Mesenteric fat pad (tissue), 1 donor: Measurements from ENCODE around the gene NYAP2. TPM values are rescaled to one million over a fixed set of nuclear protein-coding genes. Genes with fewer than 3 reads are reported as not detected.

ENCODE experiments used
- DNase-seq: peaks from one replicate; pipeline ENCODE4 v3.0.0-alpha.2; 2020; ENCODE audit warnings: low spot score
- total RNA-seq: library from RNA; stranded (reverse); fragmentation: NEBNext Ultra II Directional; extraction: Animal tissue kit (Norgen Biotek cat#: 25700); gene quantifications from one replicate; pipeline ENCODE4 v1.2.1, GENCODE V29; 2021
- donor health status: DM: yes; HTN: yes; CAD: no.

Gene NYAP2
- total RNA-seq, 1 donor from 2014 or later, result not detected

DNA sequence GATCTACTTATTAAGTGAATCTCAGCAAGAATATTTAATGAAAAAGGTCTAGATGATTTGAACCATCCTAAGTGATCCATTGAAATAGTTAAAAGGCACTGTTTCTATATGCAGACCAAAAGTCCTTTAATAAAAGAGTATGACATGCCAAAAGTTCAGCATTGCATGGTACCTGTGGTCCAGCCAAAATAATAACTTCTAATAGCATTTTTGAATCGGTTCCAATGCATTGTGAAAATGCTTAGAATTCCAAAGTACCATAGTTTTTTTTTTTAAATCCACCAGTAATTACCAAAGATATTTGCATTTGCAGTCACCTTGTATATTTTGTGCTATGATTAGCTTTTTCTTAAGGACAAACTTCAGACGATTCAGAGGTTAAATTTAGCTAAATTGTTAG is 79.9 kb downstream of the NYAP2 start:
- DNase-seq, result no peak

- no peak for DNase-seq
Observed at GRCh38 chr2:225484751-225485150, 85.2 kb downstream of the NYAP2 start.

- DNase-seq, result no peak
Observed at GRCh38 chr2:225486236-225486635, 86.7 kb downstream of the NYAP2 start.

DNA sequence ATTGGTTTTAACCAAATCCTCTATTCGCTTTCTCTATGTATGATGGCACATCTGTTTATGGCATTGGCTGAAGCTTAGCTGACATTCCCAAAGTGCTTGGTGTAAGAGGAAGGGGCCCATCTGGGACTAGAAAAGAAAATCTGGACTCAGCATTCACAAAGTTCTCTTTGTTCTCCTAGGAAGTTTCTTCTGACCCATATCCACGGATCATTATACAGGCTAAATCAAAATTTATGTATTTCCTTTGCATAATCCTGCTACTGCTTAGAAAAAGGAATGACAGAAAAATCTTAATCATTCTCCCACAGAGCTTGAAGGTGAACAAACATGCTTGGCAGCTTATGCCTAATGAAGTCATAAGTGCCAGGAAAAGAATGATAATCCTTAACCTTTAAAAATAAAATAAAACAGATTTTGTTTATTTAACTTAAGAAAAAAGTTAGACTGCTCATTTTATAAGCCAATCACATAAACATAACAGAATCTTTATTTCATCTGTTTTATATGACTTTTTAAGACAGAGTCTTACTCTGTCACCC is 88.4 kb downstream of the NYAP2 start:
- no peak for DNase-seq

- no peak for DNase-seq
Observed at GRCh38 chr2:225488743-225489142, 89.2 kb downstream of the NYAP2 start.

DNA sequence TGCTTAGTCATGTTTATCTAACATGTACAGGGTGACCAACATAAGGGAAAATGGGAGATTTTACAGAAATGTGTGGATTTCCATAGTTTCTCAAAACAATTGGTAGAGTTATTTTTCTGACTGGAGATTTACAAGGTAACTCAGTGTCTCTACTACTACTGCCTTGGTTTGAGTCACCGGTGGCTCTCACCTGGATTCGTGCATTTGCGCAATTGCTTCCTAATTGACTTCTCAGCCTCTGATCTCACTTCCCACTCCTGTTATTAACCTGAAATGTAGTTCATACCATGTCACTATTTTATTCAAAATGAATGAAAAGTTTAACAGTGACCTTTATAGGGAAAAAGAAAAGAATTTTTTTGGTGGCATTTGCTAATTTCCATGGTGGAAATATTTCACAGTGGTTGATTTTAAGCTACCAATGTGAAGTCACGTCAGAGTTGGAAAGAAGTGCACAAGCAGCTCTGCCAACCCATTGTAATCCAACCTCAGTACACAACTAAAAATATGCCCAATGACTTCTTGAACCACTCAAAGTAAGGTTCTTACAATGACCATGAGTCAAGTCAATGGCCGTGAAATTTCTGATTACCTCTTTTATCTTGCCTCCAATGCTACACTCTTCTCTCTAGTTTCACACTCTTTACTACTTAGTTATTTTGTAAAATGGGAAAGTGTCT is 94.0 kb downstream of the NYAP2 start:
- DNase-seq, result no peak

- no peak for DNase-seq
Observed at GRCh38 chr2:225494100-225494459, 94.6 kb downstream of the NYAP2 start.

GRCh38 chr2:225495706-225496105 is 96.2 kb downstream of the NYAP2 start:
- DNase-seq, result no peak

GRCh38 chr2:225496568-225496967 is 97.1 kb downstream of the NYAP2 start:
- DNase-seq, result no peak

DNA sequence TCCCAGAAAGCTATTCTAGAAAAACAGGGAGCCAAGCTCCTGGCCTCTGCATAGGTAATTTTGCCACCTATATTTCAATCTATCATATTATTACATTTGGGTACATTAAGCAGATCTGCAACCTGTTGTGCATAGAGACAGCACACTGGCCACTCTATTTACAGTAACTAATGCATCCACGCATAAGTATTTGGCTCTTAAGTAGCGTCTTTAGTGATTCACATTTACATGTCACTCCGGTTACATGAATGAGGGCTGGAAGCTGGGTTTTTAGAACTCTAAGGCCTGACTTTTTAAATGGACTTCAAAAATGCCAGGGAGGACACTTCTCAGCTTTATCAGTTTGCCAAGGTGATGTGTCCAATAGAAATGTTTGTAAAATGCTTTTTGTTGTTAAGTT is 97.7 kb downstream of the NYAP2 start:
- DNase-seq, result no peak

GRCh38 chr2:225501022-225501421 is 101.5 kb downstream of the NYAP2 start:
- DNase-seq, result no peak

- DNase-seq, result no peak
Observed at GRCh38 chr2:225502971-225503370, 103.5 kb downstream of the NYAP2 start.

- no peak for DNase-seq
Observed at GRCh38 chr2:225510796-225511195, 111.3 kb downstream of the NYAP2 start.

DNA sequence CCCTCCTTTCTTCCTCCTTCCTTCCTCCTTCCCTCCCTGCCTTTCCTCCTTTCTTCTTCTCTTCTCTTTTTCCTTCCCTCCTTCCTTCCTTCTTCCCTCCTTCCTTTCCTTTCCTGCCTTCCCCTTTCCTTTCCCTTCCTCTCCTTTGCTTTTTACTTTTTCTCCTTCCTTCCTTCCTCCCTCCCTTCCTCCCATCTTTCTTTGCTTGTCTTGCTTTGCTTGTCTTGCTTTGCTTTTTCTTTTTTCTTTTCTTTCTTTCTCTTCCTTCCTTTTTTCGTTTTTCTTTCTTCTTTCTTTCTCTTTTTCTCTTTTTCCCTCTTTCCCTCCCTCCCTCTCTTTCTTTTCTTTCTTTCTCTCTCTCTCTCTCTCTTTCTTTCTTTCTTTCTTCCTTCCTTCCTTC is 113.0 kb downstream of the NYAP2 start:
- DNase-seq, result no peak

GRCh38 chr2:225512876-225513540 is 113.5 kb downstream of the NYAP2 start:
- DNase-seq, result no peak

GRCh38 chr2:225515033-225515432 is 115.5 kb downstream of the NYAP2 start:
- DNase-seq, result no peak

GRCh38 chr2:225526760-225527390 is 127.4 kb downstream of the NYAP2 start:
- DNase-seq, result no peak

GRCh38 chr2:225531559-225531958 is 132.0 kb downstream of the NYAP2 start:
- no peak for DNase-seq

DNA sequence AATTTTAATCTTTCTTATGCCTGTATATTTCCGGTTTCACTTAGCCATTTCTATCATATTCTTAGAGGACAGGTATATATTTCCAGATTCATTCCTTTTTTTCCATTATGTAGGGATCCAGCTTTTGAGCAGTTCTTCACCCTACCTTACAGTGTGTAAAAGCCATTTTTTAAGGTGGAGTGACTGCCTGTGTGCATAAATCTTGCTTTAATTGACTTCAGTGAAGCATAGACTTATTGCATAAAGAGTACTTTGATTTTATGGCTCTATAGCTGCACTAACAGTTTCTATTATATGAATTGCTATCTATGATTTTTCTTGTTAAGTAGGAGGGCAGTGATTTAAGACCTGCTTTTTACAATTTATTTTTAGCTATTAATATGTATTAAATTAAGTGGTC is 132.6 kb downstream of the NYAP2 start:
- DNase-seq, result no peak

DNA sequence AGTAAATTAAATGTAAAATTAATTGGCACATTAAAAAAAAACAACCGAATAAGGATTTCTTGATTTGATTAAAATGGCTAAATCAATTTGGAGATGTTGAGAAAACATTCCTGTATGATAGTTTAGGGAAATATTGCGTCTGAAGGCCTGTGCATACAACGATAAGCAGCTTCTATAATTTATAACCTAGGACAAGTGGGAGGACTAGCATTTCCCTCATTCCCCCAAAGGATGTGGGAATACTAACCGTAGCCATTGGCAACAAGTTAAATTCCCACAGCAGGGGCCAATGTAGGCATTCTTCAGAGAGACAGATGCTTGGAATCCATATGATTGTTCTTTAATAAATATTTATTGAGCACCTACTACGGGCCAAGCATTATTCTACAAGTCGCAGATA is 134.5 kb downstream of the NYAP2 start:
- DNase-seq, result no peak

GRCh38 chr2:225534697-225535096 is 135.2 kb downstream of the NYAP2 start:
- no peak for DNase-seq

GRCh38 chr2:225536036-225536435 is 136.5 kb downstream of the NYAP2 start:
- no peak for DNase-seq

- no peak for DNase-seq
Observed at GRCh38 chr2:225543626-225544025, 144.1 kb downstream of the NYAP2 start.
